Mesenchymal stem cell (in vitro differentiated cells and primary cell): ENCODE measurements around the gene RPS27L.
A peak's percentile ranks its signal among the peaks of the same experiment; 100 is the strongest.

ENCODE experiments used
- DNase-seq: peaks from one replicate; pipeline ENCODE4 v3.0.0-alpha.2; 2013
- H2AFZ ChIP-seq: one replicate; pipeline ENCODE4 v1.6.1; 2013; ENCODE audit warnings: low read depth, mild to moderate bottlenecking, control low read depth, inconsistent platforms, low read length, moderate library complexity
- H2AK5ac ChIP-seq: 2 replicates; pipeline ENCODE4 v1.6.1; 2013; ENCODE audit warnings: low read length, moderate library complexity, mild to moderate bottlenecking, inconsistent platforms; ENCODE audit not compliant: severe bottlenecking
- H2BK120ac ChIP-seq: one replicate; pipeline ENCODE4 v1.6.1; 2013; ENCODE audit warnings: low read depth, mild to moderate bottlenecking, inconsistent platforms, low read length, moderate library complexity
- H2BK12ac ChIP-seq, 2 experiments: one replicate each; pipeline ENCODE4 v1.6.1; 2013; ENCODE audit warnings: inconsistent platforms in 2 of 2, low read length in 2 of 2, mild to moderate bottlenecking in 2 of 2, moderate library complexity in 2 of 2, control low read depth in 1 of 2
- H2BK15ac ChIP-seq: one replicate; pipeline ENCODE4 v1.6.1; 2013; ENCODE audit warnings: mild to moderate bottlenecking, low read depth, inconsistent platforms; ENCODE audit not compliant: poor library complexity, severe bottlenecking
- H2BK5ac ChIP-seq: 2 replicates; pipeline ENCODE4 v1.6.1; 2013; ENCODE audit warnings: low read depth, mild to moderate bottlenecking, low read length, control low read depth, inconsistent platforms; ENCODE audit not compliant: poor library complexity, severe bottlenecking
- H3K14ac ChIP-seq, 2 experiments: one replicate each; pipeline ENCODE4 v1.6.1; 2013; ENCODE audit warnings: inconsistent platforms in 2 of 2, low read length in 2 of 2, control low read depth in 1 of 2, mild to moderate bottlenecking in 1 of 2, moderate library complexity in 1 of 2
- H3K18ac ChIP-seq, 2 experiments: one replicate each; pipeline ENCODE4 v1.6.1; 2013; ENCODE audit warnings: inconsistent platforms in 2 of 2, low read length in 2 of 2, control low read depth in 1 of 2, low read depth in 1 of 2, mild to moderate bottlenecking in 1 of 2
- H3K23ac ChIP-seq, 2 experiments: one replicate each; pipeline ENCODE4 v1.6.1; 2013; ENCODE audit warnings: inconsistent platforms in 2 of 2, low read length in 2 of 2, mild to moderate bottlenecking in 2 of 2, moderate library complexity in 2 of 2, control low read depth in 1 of 2
- H3K27ac ChIP-seq: 2 replicates; pipeline ENCODE4 v1.5.1; 2013; ENCODE audit warnings: mild to moderate bottlenecking, moderate library complexity, low read length, control low read depth, inconsistent platforms; ENCODE audit not compliant: poor library complexity, severe bottlenecking
- H3K27me3 ChIP-seq, 2 experiments: 2 replicates each; pipeline versions ENCODE4 v1.6.1 to v1.7.0; 2013; ENCODE audit warnings: low read length in 2 of 2, mild to moderate bottlenecking in 2 of 2, moderate library complexity in 2 of 2, control low read depth in 1 of 2, inconsistent platforms in 1 of 2; ENCODE audit not compliant: control insufficient read depth in 1 of 2, insufficient read depth in 1 of 2
- H3K36me3 ChIP-seq, 2 experiments: 2 replicates each; pipeline versions ENCODE4 v1.6.1 to v1.7.0; 2013; ENCODE audit warnings: low read length in 2 of 2, control low read depth in 1 of 2, inconsistent platforms in 1 of 2, low read depth in 1 of 2, mild to moderate bottlenecking in 1 of 2; ENCODE audit not compliant: insufficient read depth in 2 of 2, control insufficient read depth in 1 of 2
- H3K4ac ChIP-seq, 2 experiments: one replicate each; pipeline ENCODE4 v1.6.1; 2013; ENCODE audit warnings: inconsistent platforms in 2 of 2, low read length in 2 of 2, mild to moderate bottlenecking in 2 of 2, moderate library complexity in 2 of 2, control low read depth in 1 of 2, low read depth in 1 of 2
- H3K4me1 ChIP-seq: 2 replicates; pipeline ENCODE4 v1.6.1; 2013; ENCODE audit warnings: low read depth, low read length, control low read depth; ENCODE audit not compliant: control insufficient read depth, insufficient read depth
- H3K4me2 ChIP-seq: 2 replicates; pipeline ENCODE4 v1.6.1; 2013; ENCODE audit warnings: low read length, mild to moderate bottlenecking, inconsistent platforms; ENCODE audit not compliant: poor library complexity, severe bottlenecking
- H3K4me3 ChIP-seq, 2 experiments: 2 replicates each; pipeline versions ENCODE4 v1.5.1 to v1.7.0; 2013; ENCODE audit warnings: low read length in 2 of 2, mild to moderate bottlenecking in 2 of 2, control low read depth in 1 of 2, low read depth in 1 of 2; ENCODE audit not compliant: insufficient read depth in 1 of 2
- H3K79me1 ChIP-seq: replicated peaks from 2 replicates; pipeline ENCODE4 v1.6.1; 2013; ENCODE audit warnings: mild to moderate bottlenecking, control low read depth, low read length, inconsistent platforms; ENCODE audit not compliant: poor library complexity, severe bottlenecking
- H3K9ac ChIP-seq: 2 replicates; pipeline ENCODE4 v1.7.0; 2013; ENCODE audit warnings: mild to moderate bottlenecking, low read length, moderate library complexity
- H3K9me3 ChIP-seq: 2 replicates; pipeline ENCODE4 v1.7.0; 2013; ENCODE audit warnings: mild to moderate bottlenecking, low read length; ENCODE audit not compliant: control insufficient read depth
- H4K8ac ChIP-seq: one replicate; pipeline ENCODE4 v1.6.1; 2013; ENCODE audit warnings: inconsistent platforms, mild to moderate bottlenecking, low read length, moderate library complexity
- H4K91ac ChIP-seq: one replicate; pipeline ENCODE4 v1.6.1; 2013; ENCODE audit warnings: mild to moderate bottlenecking, low read length, inconsistent platforms
- WGBS: methylation state at CpG from one replicate; pipeline ENCODE4 v1.1.7; 2013; ENCODE audit warnings: mixed read lengths; 5-methylcytosine and 5-hydroxymethylcytosine counted together

The RPS27L gene

DNA sequence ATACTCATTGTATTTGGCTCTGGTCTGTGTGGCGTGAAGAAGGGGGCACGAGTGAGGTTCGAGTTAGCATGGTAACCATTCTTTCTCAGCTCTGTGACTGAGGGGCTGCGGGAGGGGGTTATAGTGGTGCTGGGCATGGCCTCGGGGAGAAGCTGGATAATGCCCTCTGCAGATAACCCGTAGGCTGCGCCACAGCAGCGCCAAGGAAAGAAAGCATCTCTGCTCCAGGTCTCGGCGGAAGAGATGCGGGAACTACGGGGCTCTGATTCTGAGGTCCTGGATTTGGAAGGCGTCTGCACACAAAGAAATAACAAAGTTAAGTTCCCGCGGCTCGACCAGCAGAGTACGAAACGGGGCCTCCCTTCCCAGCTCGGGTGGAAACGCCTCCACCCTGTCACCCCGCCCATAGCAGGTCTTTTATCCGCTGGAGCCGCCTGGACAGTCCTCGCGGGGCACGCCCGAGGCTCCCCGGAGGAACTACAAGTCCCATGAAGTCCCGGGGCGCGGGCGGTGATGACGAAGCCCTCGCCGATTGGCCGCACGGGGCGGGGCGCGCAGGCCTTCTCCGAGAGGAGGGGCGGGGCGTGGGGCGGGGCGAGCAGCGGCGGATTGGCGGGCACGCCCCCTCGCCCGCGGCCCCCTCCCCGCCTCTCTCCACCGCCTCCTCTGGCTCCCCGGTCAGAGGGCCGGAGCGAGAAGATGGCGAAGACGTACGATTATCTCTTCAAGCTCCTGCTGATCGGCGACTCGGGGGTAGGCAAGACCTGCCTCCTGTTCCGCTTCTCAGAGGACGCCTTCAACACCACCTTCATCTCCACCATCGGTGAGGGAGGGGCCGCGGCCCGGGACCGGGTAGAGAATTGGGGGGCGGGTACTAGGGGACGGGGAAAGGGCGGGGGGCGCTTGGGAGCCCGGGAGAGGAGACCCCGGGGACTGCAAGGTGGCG lies 31.9 kb upstream of the RPS27L start, which contains the start of gene RAB8B:
RAB8B (plus strand) TSS at position 681 of the 946 bp plus-strand sequence; CDS start at position 700, 19 bp downstream.
- peaks cover 2% of the 10 kb centered on the region for H3K4me1 ChIP-seq
- peak within 1 kb of the TSS; percentile 79 for H2AFZ ChIP-seq
- peak within 1 kb of the TSS; percentile 7 for H2AK5ac ChIP-seq
- H4K8ac ChIP-seq: peak within 1 kb of the TSS; percentile 75
- H3K79me1 ChIP-seq: no peaks in the 10 kb centered on the region
- H3K4me3 ChIP-seq: peak within 1 kb of the TSS; percentile 75 to 95
- peak; percentile 95 for DNase-seq
- no peaks in the 10 kb centered on the region for H3K9me3 ChIP-seq
- peak within 1 kb of the TSS in 1 of 2 experiments; percentile 46 for H3K23ac ChIP-seq
- peak within 1 kb of the TSS in 1 of 2 experiments; percentile 78 for H3K14ac ChIP-seq
- peak within 1 kb of the TSS; percentile 95 for H2BK15ac ChIP-seq
- H3K27me3 ChIP-seq: no peaks in the 10 kb centered on the region
- H2BK120ac ChIP-seq: peak within 1 kb of the TSS; percentile 35
- H2BK5ac ChIP-seq: no peak within 1 kb of the TSS
- peak within 1 kb of the TSS; percentile 94 for H3K4me2 ChIP-seq
- under 1% methylated on average over 46 of the region's 77 CpGs for WGBS
- H3K18ac ChIP-seq: peak within 1 kb of the TSS; percentile 70 to 80
- H3K27ac ChIP-seq: peak within 1 kb of the TSS; percentile 39
- H2BK12ac ChIP-seq: peak within 1 kb of the TSS; percentile 56 to 67
- H3K36me3 ChIP-seq: no peaks in the 10 kb centered on the region
- peak within 1 kb of the TSS; percentile 54 for H4K91ac ChIP-seq
- peak within 1 kb of the TSS; percentile 35 to 54 for H3K4ac ChIP-seq
- peak within 1 kb of the TSS; percentile 91 for H3K9ac ChIP-seq

DNA sequence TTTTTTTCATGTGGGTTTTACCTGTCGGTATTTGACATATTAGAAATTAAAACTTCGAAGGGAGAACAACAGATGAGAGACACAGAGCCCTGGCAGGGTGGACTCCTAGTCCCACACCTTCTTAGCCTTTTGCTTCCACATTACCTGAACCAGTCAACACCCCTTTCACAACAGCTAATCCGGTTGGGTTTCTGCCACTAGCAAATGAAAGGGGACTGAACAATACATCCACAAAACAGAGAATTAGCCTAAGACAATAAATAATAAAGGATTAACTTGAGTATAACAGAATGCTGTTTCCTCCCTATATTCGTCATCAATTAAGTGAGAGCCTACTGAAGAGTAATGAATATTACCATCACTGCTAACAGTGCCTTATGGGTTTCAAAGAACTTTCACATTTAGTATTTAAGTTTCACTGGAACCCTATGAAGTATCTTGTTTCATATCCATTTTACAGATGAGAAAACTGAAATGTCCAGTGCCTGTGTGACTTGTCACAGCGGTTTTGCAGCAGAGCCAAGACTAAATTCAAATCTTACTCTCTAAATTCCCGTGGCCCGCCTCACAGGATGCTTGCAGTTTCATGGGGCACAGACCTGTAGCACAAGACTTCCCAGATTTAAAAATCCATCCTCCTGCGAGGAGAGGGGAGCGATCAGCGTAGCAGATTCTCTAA lies 31.1 kb upstream of the RPS27L start:
- H4K8ac ChIP-seq: peak overlapping the region; percentile 67
- no peak overlapping the region for H3K23ac ChIP-seq
- no peak overlapping the region for H3K14ac ChIP-seq
- WGBS: 62% methylated on average over 6 of the region's 10 CpGs
- no peak overlapping the region for H2BK5ac ChIP-seq
- no peak for DNase-seq
- H3K79me1 ChIP-seq: no peaks in the 10 kb centered on the region
- H3K27ac ChIP-seq: peak overlapping the region; percentile 21
- H2AK5ac ChIP-seq: no peak overlapping the region
- H3K18ac ChIP-seq: peak overlapping the region in 1 of 2 experiments; percentile 65
- no peaks in the 10 kb centered on the region for H3K27me3 ChIP-seq
- no peak overlapping the region for H2BK120ac ChIP-seq
- peaks cover 2% of the 10 kb centered on the region for H3K4me1 ChIP-seq
- peak overlapping the region; percentile 94 for H3K4me2 ChIP-seq
- H3K4me3 ChIP-seq: peak overlapping the region; percentile 64 to 82
- peak overlapping the region in 1 of 2 experiments; percentile 67 for H2BK12ac ChIP-seq
- H3K4ac ChIP-seq: no peak overlapping the region
- H3K36me3 ChIP-seq: no peaks in the 10 kb centered on the region
- H3K9ac ChIP-seq: peak overlapping the region; percentile 83
- peak overlapping the region; percentile 57 for H2AFZ ChIP-seq
- no peaks in the 10 kb centered on the region for H3K9me3 ChIP-seq
- H4K91ac ChIP-seq: peak overlapping the region; percentile 54
- no peak overlapping the region for H2BK15ac ChIP-seq

DNA sequence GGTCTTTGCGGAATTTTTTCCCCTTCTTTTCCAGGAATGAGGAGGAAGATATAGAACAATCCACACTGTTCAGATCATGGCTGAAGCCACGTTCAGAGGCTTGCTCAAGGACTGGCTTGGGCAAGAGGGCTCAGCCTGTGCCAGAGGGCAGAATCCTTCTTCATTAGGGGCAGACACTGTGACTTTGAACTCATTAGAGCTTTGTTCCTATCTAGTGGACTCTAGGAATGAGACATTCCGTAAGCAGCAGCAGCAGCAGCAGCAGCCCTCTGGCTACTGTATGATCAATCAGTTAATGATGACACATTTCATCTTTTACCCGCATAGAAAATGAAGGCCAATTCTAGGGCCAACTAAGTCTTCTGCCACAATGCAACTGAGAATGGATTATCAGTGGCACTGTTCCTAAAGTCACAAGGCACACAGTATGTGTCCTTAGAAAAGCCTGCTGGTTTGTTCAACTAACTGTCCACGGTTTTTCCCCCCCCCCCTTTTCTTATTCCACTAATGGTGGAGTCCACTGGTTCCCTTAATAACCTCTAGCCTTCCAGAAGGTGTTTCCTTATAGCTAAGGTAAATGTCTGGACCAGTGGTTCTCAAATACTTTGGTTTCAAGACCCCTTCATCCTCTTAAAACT lies 30.4 kb upstream of the RPS27L start:
- Histone ChIP-seq H3K9me3 (no peaks in the 10 kb centered on the region), H3K14ac (no peak overlapping the region), H2AFZ (no peak overlapping the region), H4K8ac (peak overlapping the region; percentile 14), H3K4ac (no peak overlapping the region), H3K79me1 (no peaks in the 10 kb centered on the region), H2BK120ac (no peak overlapping the region), H3K4me1 (peaks cover 2% of the 10 kb centered on the region), H4K91ac (no peak overlapping the region), H3K23ac (no peak overlapping the region), H2AK5ac (no peak overlapping the region), H3K27me3 (no peaks in the 10 kb centered on the region), H3K4me3 (no peak overlapping the region), H3K9ac (no peak overlapping the region), H2BK15ac (no peak overlapping the region), H3K18ac (no peak overlapping the region), H3K36me3 (no peaks in the 10 kb centered on the region), H3K27ac (no peak overlapping the region), H3K4me2 (no peak overlapping the region), H2BK12ac (no peak overlapping the region), H2BK5ac (no peak overlapping the region)
- WGBS: 96% methylated on average over 5 of the region's 5 CpGs
- DNase-seq: no peak
